Fibroblast of the aortic adventitia (primary cell): ENCODE results near the gene ARHGAP30. TPM values are rescaled to one million over a fixed set of nuclear protein-coding genes. Genes with fewer than 3 reads are reported as not detected.
A peak's percentile ranks its signal among the peaks of the same experiment; 100 is the strongest.

Experiments used
- DNase-seq: peaks from one replicate; pipeline ENCODE4 v3.0.0-alpha.2; 2010; ENCODE audit warnings: low read depth
- H3K4me3 ChIP-seq: 2 replicates; pipeline ENCODE4 v1.5.1; 2011; ENCODE audit warnings: low read depth, mild to moderate bottlenecking, control low read depth, low read length, moderate library complexity
- total RNA-seq: library from RNA; depleted of rRNA; stranded (reverse); fragments of >200 nt; gene quantifications from 2 replicates; pipeline ENCODE4 v1.2.3, GENCODE V29; 2012; ENCODE audit warnings: low replicate concordance
- TF ChIP-seq, protein P1 (sequence below): IDR thresholded peaks from 2 replicates; pipeline ENCODE4 v1.5.1; 2011; ENCODE audit warnings: mild to moderate bottlenecking, low read length, control low read depth, inconsistent platforms; ENCODE audit not compliant: insufficient read depth

The ARHGAP30 gene
- total RNA-seq, 1 donor, result not detected

DNA sequence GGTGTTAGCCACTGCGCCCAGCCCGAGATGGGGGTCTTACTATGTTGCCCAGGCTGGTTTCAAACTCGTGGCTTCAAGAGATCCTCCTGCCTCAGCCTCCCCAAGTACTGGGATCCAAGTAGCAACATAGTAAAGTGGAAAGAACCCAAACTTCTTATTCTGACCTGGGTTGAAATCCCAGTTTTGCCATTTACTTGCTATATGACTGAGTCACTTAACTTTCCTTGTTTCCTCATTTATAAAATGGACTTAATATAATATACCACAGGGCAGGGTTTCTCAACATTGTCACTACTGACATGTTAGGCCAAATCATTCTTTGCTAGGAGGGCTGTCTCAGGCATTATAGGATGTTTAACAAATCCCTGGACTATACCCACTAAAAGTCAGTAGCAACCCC lies 41.4 kb upstream of the ARHGAP30 start:
- no peak for DNase-seq
- H3K4me3 ChIP-seq, result no peak overlapping the region
- TF ChIP-seq, protein P1, sequence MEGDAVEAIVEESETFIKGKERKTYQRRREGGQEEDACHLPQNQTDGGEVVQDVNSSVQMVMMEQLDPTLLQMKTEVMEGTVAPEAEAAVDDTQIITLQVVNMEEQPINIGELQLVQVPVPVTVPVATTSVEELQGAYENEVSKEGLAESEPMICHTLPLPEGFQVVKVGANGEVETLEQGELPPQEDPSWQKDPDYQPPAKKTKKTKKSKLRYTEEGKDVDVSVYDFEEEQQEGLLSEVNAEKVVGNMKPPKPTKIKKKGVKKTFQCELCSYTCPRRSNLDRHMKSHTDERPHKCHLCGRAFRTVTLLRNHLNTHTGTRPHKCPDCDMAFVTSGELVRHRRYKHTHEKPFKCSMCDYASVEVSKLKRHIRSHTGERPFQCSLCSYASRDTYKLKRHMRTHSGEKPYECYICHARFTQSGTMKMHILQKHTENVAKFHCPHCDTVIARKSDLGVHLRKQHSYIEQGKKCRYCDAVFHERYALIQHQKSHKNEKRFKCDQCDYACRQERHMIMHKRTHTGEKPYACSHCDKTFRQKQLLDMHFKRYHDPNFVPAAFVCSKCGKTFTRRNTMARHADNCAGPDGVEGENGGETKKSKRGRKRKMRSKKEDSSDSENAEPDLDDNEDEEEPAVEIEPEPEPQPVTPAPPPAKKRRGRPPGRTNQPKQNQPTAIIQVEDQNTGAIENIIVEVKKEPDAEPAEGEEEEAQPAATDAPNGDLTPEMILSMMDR, result no peak

DNA sequence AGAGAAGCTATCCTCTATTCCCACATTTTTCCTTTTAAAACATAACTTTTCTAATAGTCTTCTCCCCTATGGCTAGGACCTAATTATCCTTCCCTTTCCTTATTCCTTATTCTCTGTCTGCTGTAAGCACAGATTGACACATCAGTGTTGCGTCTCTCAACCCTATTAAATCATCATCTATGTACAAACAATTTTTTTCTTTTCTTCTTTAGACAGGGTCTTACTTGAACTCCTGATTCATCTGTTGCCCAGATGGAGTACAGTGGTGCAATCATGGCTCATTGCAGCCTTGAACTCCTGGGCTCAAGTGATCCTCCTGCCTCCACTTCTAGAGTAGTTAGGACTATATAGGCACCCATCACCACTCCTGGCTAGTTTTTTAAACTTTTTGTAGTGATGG lies 36.7 kb upstream of the ARHGAP30 start:
- DNase-seq, result no peak
- TF ChIP-seq, protein P1, result no peak
- no peak overlapping the region for H3K4me3 ChIP-seq

DNA sequence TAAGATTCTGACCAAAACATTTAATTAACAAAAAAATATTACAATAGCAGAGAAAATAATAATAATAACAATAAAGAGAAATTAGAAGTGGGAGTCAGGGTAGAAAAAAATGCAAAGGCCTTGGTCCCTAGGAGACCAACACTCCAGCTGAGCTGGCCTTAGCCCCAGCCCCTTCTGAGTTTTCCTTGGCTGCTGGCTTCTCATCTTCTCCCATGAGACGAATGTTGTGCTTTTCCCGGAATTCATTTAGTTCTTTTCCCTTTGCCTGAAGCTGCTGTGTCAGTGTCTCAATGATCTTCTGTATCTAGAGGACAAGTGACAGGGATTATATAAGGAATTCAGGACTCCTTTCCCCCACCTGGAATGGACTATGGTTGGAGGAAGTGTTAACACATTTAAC lies 30.9 kb upstream of the ARHGAP30 start:
- TF ChIP-seq, protein P1, result no peak
- H3K4me3 ChIP-seq, result no peak overlapping the region
- no peak for DNase-seq

DNA sequence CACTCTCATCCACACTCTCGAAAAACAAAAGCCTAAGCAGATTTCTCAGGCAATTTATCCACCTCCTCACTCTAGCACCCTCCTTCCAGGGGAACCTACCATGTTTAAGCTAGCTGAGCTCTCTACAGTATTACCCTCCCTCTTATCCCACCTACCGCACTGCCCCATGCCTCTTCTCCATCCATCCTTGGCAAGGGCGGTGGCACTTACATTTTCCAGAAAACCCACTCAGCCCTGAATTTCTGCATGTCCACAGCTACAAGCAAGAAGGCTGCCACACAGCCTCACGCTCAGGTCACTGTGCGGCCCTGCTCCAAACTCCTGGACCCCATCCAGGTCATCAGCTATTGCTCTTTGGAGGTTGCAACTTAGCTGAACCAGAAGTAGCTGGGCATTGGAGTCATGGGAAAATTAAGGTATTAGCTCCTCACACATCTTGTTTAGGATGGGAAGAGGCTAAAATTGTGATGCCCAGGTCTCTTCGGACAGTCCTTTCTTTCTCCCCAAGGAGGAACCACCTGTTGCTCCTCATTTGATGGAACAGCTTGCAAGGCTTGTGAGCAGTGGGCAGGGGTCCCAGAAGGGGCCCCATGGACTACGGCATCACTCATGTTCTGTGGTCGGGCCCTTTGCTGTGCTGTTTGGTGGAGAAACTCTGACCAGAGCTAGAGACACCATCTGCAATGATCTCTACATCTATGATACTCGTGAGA lies 29.6 kb upstream of the ARHGAP30 start:
- no peak for DNase-seq
- TF ChIP-seq, protein P1, result no peak
- H3K4me3 ChIP-seq, result no peak overlapping the region

DNA sequence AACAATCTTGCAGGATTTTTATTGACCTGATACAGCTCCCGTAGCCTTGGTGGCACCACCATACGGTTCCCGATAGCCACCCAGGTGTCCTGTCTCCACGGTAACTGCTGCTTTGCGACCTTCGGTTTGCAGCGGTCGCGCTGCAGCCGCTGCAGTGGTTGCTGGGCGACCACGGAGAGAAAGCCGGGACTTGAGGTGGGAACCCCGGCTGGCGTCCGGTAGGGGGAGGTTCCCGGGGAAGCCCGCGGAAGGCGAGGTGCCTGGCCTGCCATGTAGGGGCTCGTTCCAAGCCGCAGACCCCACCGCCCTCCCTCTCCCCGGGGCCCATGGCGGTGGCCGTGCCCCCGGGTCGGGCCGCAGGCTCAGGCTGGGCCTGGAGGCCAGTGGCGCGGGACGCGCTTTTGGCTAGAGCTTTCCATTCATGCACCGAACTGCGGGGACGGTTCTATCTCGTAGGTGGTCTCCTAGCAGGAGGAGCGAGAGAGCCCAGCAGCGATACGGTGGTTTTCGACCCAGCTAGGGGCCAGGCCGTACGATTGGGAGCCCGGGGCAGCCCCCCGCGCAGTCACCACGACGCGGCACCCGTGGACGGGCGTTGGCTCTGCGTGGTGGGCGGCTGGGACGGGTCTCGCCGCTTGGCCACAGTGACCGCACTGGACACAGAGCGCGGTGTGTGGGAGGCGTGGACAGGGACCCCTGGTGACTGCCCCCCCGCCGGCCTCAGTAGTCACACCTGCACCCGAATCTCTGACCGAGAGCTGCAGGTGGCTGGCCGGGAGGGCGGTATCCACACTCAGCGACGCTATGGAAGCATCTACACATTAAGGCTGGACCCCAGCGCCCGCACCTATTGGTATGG lies 28.7 kb upstream of the ARHGAP30 start, which contains the start of gene KLHDC9:
TSS of gene KLHDC9 (plus strand) at position 152 of the 859 bp plus-strand sequence. CDS start at position 327, 175 bp downstream.
- peak; percentile 59 for DNase-seq
- TF ChIP-seq, protein P1, result peak; percentile 32
- H3K4me3 ChIP-seq, result peak within 1 kb of the TSS; percentile 69

DNA sequence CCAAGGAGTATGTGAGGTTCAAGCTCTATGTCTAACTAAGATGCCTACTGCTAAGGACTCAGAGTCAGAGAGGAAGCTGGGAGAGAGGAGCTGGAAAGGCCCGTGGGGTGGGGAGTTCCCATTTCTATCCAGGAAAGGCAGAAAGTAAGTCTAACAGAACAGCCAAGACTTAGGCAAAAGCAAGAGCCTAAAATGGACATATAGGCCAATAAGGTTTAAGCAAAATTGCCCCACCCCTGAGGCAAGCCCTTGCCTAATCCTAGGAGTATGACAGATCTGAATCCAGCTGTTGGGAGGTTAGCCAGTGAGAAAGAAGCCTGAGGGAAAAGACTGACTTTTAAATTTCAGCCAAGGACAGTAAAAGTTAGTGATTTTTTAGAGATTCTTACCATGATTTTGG lies 26.8 kb upstream of the ARHGAP30 start:
- TF ChIP-seq, protein P1, result no peak
- H3K4me3 ChIP-seq, result no peak overlapping the region
- DNase-seq, result peak; percentile 90
